Ovary (tissue), 3 donors: ENCODE data around the gene MT1H.

ENCODE experiments used
- EP300 ChIP-seq: sonication (generic); formaldehyde crosslinking; IDR thresholded peaks from one replicate; pipeline ENCODE4 v1.6.1; 2017; ENCODE audit warnings: antibody characterized with exemption
- TF ChIP-seq, protein P1 (sequence below), 3 donors: fragments of 450-650 bp in 2 of 3; fragments of 200-600 bp in 1 of 3; IDR thresholded peaks; one replicate each; pipeline versions ENCODE4 v1.5.1 to v1.8.0; 2016 to 2022; ENCODE audit warnings: antibody characterized with exemption in 3 of 3, mild to moderate bottlenecking in 1 of 3
- donor health status: DM: no; HTN: no; CAD: no.

DNA sequence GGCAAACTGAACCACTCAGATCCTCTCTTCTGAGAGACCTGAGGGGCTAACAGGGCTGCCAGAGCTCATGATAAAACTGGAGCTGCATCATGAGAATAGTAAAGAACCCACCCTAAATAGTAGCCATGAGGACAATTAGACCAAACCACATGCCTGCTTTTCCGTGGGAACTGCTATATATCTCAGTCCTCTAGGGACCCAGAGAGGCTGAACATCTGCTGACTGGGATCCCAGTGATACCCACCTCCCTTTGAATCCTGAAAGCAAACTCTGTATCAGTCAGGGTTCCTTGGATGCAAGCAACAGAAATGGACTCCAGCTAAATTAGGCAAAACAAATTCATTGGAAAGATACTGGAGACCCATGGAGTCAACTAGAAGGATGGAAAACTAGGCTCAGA, 19.1 kb downstream of the MT1H start:
- TF ChIP-seq, protein P1, sequence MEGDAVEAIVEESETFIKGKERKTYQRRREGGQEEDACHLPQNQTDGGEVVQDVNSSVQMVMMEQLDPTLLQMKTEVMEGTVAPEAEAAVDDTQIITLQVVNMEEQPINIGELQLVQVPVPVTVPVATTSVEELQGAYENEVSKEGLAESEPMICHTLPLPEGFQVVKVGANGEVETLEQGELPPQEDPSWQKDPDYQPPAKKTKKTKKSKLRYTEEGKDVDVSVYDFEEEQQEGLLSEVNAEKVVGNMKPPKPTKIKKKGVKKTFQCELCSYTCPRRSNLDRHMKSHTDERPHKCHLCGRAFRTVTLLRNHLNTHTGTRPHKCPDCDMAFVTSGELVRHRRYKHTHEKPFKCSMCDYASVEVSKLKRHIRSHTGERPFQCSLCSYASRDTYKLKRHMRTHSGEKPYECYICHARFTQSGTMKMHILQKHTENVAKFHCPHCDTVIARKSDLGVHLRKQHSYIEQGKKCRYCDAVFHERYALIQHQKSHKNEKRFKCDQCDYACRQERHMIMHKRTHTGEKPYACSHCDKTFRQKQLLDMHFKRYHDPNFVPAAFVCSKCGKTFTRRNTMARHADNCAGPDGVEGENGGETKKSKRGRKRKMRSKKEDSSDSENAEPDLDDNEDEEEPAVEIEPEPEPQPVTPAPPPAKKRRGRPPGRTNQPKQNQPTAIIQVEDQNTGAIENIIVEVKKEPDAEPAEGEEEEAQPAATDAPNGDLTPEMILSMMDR (IDR thresholded peaks at IDR 0.05): no peak
- no peak for TF ChIP-seq EP300
